ENCODE results near the gene ARR3. TPM values are rescaled to one million over a fixed set of nuclear protein-coding genes. Genes with fewer than 3 reads are reported as not detected.

Gene ARR3
- total and polyA plus RNA-seq, 2 donors (not counting 3 experiments of a cell fraction or from before 2014, with no cell fraction given) = not detected

GRCh38 chrX:70234355-70234754, 33.8 kb upstream of the ARR3 start, which contains the start of gene AWAT1:
Gene AWAT1, plus strand, starts transcription at chrX:70234655. Its CDS starts 41 bp downstream, at chrX:70234696.
- Histone ChIP-seq H3K9ac (replicated peaks; ENCODE audit: extremely low read depth, insufficient read depth, low read length) (no peak within 1 kb of the TSS), H2AFZ (ENCODE audit: low read depth, low read length) (no peak within 1 kb of the TSS), H3K4me2 (ENCODE audit: insufficient read depth, low read length) (no peak within 1 kb of the TSS), H3K9me1 (replicated peaks; ENCODE audit: control insufficient read depth, extremely low read depth, insufficient read depth, low read length) (no peaks in the 10 kb centered on the region), H3K9me3 (replicated peaks; ENCODE audit: control insufficient read depth, insufficient read depth, low read length) (no peaks in the 10 kb centered on the region), H3K36me3 (ENCODE audit: control insufficient read depth in 2 of 2, extremely low read depth in 1 of 2, insufficient read depth in 2 of 2, low read length in 2 of 2) (no peaks in the 10 kb centered on the region), H4K20me1 (replicated peaks; ENCODE audit: control insufficient read depth, extremely low read depth, insufficient read depth, low read length) (no peaks in the 10 kb centered on the region), H3K4me3 (replicated peaks in 1 of 3; ENCODE audit: insufficient read depth in 1 of 3, low read depth in 1 of 3, low read length in 3 of 3) (no peak within 1 kb of the TSS), H3K27me3 (ENCODE audit: control insufficient read depth in 2 of 2, insufficient read depth in 2 of 2, low read length in 2 of 2) (no peaks in the 10 kb centered on the region), H3K4me1 (ENCODE audit: control insufficient read depth, extremely low read depth, insufficient read depth, low read length) (no peaks in the 10 kb centered on the region), H3K27ac (ENCODE audit: insufficient read depth, low read depth, low read length) (no peak within 1 kb of the TSS), H3K79me2 (ENCODE audit: control insufficient read depth, insufficient read depth, low read length) (no peaks in the 10 kb centered on the region)
- CTCF ChIA-PET = no interaction called here
- DNase-seq (ENCODE audit: low read depth, low spot score) (no peak), FAIRE-seq (no peak)
- intact Hi-C loops (cut with micrococcal nuclease) (no loop called here), dilution Hi-C loops (cut with MboI; ENCODE audit: extremely low pct_ligation_motif_present, low sequenced_read_pairs) (no loop called here)
- BruUV-seq (replicated peaks) = no TSS peak
- POLR2A ChIA-PET = no interaction called here
- TF ChIP-seq POLR2AphosphoS5 (IDR thresholded peaks at IDR 0.05; ENCODE audit: insufficient read depth, low read depth, low read length) (no peak), MAX (IDR thresholded peaks at IDR 0.05; ENCODE audit: insufficient read depth, insufficient read length) (no peak), GATA2 (IDR thresholded peaks at IDR 0.05; ENCODE audit: insufficient read depth, insufficient read length, low read depth, low read length) (no peak)

- Histone ChIP-seq H3K9ac (replicated peaks; ENCODE audit: extremely low read depth, insufficient read depth, low read length) (no peak overlapping the region), H3K9me1 (replicated peaks; ENCODE audit: control insufficient read depth, extremely low read depth, insufficient read depth, low read length) (no peaks in the 10 kb centered on the region), H3K27ac (ENCODE audit: insufficient read depth, low read depth, low read length) (no peak overlapping the region), H3K4me2 (ENCODE audit: insufficient read depth, low read length) (no peak overlapping the region), H3K9me3 (replicated peaks; ENCODE audit: control insufficient read depth, insufficient read depth, low read length) (no peaks in the 10 kb centered on the region), H4K20me1 (replicated peaks; ENCODE audit: control insufficient read depth, extremely low read depth, insufficient read depth, low read length) (no peaks in the 10 kb centered on the region), H3K27me3 (ENCODE audit: control insufficient read depth in 2 of 2, insufficient read depth in 2 of 2, low read length in 2 of 2) (no peaks in the 10 kb centered on the region), H3K4me3 (replicated peaks in 1 of 3; ENCODE audit: insufficient read depth in 1 of 3, low read depth in 1 of 3, low read length in 3 of 3) (no peak overlapping the region), H2AFZ (ENCODE audit: low read depth, low read length) (no peak overlapping the region), H3K36me3 (ENCODE audit: control insufficient read depth in 2 of 2, extremely low read depth in 1 of 2, insufficient read depth in 2 of 2, low read length in 2 of 2) (no peaks in the 10 kb centered on the region), H3K4me1 (ENCODE audit: control insufficient read depth, extremely low read depth, insufficient read depth, low read length) (no peaks in the 10 kb centered on the region), H3K79me2 (ENCODE audit: control insufficient read depth, insufficient read depth, low read length) (no peaks in the 10 kb centered on the region)
- DNase-seq (ENCODE audit: low read depth, low spot score) (no peak), FAIRE-seq (no peak)
- dilution Hi-C loops (cut with MboI; ENCODE audit: extremely low pct_ligation_motif_present, low sequenced_read_pairs) (no loop called here), intact Hi-C loops (cut with micrococcal nuclease) (no loop called here)
- ChIA-PET CTCF (no interaction called here), POLR2A (no interaction called here)
- BruUV-seq (replicated peaks) = no TSS peak
- TF ChIP-seq GATA2 (IDR thresholded peaks at IDR 0.05; ENCODE audit: insufficient read depth, insufficient read length, low read depth, low read length) (no peak), JUN (IDR thresholded peaks at IDR 0.05; ENCODE audit: borderline replicate concordance, insufficient read depth, insufficient read length, low read depth) (no peak), POLR2A (IDR thresholded peaks at IDR 0.05; ENCODE audit: low read depth, low read length) (no peak), EZH2 (IDR thresholded peaks at IDR 0.05; ENCODE audit: borderline replicate concordance, low read depth, low read length, severe bottlenecking) (no peak), MAX (IDR thresholded peaks at IDR 0.05; ENCODE audit: insufficient read depth, insufficient read length) (no peak), FOS (IDR thresholded peaks at IDR 0.05; ENCODE audit: borderline replicate concordance, insufficient read depth, low read length) (no peak), MYC (IDR thresholded peaks at IDR 0.05; ENCODE audit: low read depth, low read length) (no peak), POLR2AphosphoS5 (IDR thresholded peaks at IDR 0.05; ENCODE audit: insufficient read depth, low read depth, low read length) (no peak), CTCF (IDR thresholded peaks at IDR 0.05; ENCODE audit: extremely low read depth in 1 of 2, insufficient read depth in 1 of 2, low read depth in 1 of 2, low read length in 2 of 2) (no peak)
Measured at GRCh38 chrX:70240751-70241150, 27.4 kb upstream of the ARR3 start.
